Activated T-cell treated with anti-CD3 and anti-CD28 coated beads for 24 hours (primary cell): Measurements from ENCODE around the gene SSU72.

Source experiments
- DNase-seq: peaks from one replicate; pipeline ENCODE4 v3.0.0-alpha.2; 2020; ENCODE audit warnings: low read depth

SSU72 gene

DNA sequence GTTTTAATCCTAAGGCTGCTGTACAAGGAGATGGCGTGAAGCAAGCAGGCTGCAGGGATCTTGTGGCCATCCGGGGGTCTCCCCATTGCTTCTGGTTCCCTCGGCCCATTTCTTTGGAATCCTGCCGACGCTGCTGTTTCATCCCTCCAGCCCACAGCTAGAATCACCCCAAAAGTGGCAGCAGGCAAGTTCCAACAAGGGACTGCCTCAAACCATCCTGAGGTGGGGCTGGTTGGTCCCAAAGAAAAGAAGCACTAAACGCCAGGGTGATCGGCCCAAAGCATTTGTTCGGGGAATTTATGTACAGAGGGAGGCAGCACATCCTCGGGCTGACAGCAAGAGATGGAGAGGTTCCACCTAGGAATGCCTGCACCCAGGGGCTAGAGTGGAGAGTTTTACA, 36.1 kb upstream of the SSU72 start:
- DNase-seq = no peak

DNA sequence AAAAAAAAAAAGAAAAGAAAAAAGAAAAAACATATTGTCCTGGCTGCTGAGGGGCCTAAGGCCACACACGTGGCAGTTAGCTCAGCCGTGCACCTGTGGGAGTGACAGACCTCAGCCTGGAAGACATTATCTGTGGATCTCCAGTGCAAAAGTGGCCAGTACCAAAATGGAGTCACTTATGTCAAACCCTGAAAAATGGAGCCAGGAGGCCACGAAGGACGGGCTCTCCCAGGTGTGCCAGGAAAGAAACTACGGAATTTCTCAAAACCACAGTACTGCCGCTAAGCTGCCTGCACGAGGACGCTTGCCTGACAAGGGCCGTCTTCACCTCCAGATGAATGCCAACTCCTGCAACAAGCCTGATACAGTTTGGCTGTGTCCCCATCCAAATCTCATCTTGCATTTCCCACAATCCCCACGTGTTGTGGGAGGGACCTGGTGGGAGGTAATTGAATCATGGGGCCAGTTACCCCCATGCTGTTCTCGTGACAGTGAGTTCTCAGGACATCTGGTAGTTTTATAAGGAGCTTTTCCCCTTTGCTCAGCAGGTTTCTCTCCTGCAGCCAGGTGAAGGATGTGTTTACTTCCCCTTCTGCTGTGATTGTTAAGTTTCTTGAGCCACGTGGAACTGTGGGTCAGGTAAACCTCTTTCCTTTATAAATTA, 35.3 kb upstream of the SSU72 start:
- DNase-seq = no peak

DNA sequence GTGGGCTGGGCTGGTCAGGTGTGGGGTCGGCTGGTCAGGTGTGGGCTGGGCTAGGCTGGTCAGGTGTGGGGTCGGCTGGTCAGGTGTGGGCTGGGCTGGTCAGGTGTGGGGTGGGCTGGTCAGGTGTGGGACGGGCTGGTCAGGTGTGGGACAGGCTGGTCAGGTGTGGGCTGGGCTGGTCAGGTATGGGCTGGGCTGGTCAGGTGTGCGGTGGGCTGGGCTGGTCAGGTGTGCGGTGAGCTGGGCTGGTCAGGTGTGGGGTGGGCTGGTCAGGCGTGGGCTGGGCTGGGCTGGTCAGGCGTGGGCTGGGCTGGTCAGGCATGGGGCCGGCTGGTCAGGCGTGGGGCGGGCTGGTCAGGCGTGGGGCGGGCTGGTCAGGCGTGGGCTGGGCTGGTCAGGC, 31.6 kb upstream of the SSU72 start:
- no peak for DNase-seq

DNA sequence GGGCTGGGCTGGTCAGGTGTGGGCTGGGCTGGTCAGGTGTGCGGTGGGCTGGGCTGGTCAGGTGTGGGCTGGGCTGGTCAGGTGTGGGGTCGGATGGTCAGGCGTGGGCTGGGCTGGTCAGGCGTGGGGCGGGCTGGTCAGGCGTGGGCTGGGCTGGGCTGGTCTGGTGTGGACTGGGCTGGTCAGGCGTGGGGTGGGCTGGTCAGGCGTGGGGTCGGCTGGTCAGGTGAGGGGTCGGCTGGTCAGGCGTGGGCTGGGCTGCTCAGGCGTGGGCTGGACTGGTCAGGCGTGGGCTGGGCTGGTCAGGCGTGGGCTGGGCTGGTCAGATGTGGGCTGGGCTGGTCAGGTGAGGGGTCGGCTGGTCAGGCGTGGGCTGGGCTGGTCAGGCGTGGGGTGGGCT, 31.1 kb upstream of the SSU72 start:
- DNase-seq = no peak

DNA sequence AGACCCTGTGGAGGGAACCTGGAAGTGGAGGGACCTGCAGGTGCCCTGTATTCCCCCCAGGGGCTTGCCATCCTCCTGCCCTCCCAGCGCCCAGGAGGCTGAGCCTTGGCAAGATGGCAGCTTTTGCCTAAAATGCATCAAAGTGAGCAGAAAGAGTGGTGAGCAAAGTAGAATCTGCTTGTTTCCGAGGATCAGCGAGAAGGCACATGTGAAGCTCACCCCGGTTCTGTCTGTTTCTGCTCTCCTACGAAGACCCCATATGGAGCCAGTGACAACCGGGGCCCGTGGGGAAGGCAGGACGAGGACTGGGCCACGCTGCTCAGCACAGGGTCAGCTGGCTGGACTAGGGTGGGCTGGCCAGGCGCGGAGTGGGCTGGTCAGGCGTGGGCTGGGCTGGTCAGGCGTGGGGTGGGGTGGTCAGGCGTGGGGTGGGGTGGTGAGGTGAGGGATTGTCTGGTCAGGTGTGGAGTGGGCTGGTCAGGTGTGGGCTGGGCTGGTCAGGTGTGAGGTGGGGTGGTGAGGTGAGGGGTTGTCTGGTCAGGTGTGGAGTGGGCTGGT, 30.4 kb upstream of the SSU72 start:
- DNase-seq = no peak

DNA sequence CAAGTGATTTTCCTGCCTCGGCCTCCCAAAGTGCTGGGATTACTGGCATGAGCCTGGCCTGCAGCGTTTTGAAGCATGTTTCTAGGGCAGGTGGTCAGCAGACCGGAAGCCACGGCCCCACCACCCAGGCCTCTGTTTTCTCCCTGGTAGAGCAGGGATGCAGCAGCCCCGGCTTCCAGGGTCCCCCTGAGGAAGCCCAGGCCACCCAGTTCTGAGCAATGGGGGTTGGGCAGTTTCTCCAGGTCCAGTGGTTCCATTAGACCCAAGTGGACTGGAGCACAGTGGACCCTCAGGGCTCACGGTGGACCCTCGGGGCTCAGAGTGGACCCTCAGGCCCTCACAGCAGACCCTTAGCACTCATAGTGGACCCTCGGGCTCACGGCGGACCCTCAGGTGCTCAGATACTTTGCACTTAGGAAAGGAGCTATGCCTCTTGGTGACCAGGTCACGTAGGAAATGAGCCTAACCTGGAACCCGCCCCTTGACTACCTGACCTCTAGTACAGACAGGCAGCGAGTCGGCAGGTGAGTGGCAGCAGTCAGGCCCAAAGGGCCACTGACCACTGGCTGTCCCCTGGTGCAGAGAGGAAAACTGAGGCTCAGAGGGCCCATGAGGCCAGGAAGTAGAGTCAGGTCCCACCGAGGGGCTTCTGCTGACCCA, 29.8 kb upstream of the SSU72 start:
- no peak for DNase-seq

DNA sequence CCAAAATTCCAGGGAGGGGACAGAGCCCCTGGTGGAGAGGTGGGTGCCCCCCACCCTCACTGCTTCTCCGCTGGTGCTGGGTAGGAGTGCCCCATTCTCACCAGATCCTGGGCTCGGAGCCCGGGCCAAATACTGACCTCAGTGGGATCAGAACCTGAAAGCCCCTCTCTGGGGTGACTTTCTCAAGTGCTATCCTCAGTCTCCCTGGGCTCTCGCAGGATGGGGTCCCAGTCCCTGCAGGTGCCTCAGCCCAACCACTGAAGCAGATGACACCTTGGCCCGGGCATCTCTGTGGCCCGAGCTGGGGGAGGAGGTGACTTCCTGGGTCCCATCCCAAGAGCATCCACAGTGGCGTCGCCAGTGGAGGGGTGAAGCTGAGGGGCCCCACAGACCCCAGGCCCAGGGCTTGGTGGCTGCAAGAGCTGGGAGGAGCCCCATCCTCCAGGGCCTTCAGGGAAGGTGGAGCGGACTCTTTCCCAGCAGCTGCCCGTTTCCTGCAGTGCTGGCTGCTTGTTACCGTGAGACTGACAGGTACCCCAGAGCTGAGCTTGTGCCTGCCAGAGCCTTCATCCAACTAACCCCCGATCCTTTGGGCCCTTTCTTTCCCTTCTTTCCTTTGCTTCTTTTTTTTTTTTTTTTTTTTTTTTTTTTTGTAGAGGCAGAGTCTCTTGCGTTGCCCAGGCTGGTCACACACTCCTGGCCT, 29.2 kb upstream of the SSU72 start:
- DNase-seq = no peak

DNA sequence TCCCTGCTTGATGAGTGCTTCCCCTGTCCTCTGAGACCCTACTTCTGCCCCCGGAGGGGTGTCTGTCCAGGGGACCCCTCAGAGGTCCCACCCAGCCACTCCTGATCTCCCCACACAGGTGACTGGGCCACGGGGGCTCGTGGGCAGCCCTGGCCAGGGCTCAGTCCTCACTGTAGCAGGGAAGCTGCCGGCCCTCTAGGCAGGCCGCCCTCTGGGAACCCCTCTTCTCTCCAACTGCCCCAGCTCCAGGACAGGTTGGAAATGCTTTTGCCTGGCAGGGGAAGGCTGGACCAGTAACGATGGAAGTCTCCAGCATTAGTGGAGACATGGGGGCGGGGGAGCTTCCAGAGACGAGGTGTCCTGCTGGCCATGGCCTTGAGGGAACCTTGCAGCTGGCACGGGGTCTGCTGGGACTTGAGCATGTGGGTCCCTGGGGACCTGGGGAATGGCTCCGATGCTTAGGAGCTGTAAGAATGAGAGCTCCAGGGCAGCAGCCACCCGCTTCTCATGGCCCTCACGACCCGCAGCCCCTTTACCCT, 28.4 kb upstream of the SSU72 start:
- no peak for DNase-seq

DNA sequence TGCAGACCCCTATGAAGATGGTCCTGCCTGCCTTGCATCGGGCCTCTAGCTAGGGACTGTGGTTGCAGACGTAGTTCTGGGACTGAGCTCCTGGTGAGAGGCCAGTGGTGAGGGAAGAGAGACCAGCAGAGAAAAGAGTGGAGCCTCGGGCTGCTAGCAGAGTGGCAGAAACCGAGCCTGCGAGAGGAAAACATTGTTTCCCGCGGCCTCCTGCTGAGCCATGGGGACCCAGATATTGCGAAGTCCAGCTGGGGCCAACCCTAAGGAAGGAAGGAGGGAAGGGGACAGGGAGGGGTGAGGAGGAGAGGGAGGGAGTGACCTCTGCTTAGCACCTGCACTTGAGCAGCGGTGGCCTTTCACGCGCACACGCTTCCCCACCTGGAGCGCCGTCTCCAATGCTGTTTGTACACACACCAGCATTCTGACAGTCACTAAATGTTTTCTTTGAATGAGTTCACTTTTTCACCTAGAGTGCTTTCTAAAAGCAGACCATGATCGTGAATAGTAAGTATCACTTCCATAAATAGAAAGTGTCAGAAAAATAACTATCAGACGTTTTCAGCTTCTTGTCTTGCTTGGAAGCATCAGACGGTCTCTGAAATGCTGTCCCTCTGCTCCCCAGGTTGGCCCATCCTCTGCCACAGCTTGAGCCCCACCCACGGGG, 27.8 kb upstream of the SSU72 start:
- no peak for DNase-seq

DNA sequence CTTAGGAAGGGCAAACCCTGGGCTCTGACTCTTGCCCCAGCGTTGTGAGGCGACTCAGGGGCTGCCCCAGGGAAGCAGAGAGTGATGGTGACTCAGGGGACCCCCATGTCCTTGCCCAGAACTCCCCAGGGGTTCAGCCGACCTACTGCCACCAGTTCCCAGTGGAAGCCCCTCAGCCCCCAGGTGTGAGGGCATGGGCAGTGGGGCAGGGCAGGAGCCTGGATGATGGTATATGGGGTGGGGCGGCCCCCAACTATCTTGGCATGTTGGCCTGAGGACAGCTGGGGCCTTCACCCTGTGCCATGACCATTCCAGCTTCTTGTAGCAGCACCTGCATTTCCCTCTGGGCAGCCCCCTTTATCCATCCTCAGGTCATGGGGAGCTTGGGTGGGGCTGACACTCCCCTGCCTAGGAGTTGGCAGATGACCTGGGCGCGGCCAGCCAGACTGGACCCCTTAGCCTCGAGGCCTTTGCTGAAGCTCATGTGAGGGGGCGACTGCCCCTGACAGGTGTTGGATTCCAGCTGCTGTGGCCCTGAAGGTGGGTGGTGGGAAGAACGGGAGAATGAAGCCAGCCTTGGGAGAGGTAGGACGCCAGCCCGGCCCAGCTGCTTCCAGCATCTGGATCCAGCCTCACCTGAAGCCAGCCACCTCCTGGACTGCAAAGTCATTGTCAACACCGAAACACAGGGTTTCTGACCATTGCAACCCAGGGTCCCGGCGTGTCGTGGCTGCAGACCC, 27.1 kb upstream of the SSU72 start:
- no peak for DNase-seq

DNA sequence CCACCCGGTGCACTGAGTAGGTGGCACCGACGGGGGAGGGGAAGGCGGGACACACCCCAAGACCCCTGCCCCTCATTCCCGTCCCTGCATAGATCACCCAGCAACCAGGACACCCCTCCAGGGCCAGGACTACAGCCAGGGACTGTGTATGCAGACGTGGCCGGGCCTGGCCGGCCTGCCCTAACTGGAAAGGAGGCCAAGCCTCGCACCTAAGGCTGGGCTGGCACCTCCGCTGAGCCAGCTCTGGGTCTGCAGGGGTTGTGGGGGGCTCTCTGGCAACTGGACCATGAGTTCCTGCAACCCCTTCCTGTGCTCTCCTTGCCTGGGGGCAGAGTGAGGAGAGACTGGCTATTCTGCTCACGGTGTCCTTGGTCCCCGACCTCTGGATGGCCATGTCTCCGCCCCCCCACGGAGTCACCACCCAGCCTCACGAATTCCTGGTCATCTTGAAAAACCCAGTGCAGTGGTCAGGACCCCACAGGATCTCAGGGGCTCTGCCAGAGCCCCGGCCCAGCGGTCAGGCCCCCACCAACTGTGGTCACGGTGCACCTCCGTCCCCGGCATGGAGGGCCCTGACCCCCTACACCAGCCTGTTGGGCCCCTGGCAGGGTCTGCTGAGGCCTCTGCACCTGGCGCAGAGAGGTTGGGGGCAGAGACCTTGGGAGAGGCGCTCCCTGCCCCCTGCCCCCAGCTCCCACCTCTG, 26.3 kb upstream of the SSU72 start:
- no peak for DNase-seq

DNA sequence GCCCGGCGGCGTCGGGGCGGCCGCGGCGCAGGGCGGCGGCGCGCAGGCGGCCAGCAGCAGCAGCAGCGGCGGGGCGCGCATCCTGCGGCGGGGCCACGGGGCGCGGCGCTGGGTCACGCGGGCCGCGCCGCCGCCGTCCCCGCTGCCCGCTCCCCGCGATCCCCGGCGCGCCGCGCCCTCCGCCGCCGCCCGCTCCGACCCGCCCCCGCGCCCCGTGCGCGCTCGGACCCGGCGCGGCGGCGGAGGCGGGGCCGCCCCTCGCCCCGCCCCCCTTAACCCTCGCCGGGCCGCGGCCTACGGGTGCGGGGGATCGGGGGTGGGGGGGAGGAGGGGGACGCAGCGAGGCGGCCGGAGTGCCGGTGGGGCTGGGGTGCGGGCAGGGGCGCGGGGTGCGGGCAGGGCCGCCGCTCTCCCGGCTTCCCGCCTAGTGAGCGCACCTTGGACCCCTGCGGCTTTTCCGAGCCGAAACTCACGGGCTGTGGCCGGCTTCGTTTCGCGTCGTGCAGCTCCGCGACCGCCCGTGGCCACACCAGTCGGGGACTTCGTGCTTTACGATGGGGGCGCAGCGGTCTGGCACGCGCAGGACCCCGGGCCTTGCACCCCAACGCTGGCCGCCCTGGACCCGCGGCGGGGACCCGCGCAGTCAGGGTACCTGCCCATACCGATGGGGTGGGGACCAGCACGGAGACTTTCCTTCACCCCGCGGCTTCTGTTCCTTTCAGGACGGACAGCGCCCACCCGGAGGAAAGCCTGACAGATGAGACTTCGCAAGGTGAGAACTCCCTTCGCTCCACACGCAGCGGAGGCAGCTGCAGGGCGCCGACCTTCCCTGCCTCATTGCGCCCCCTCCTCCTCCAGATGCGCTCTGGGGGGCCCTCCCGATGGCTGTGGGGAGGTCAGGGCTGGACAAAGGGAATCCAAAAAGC, 25.5 kb upstream of the SSU72 start, which contains the start of gene FNDC10:
Gene FNDC10 (minus strand): TSS at position 201 of the 926 bp plus-strand sequence. CDS start 120 bp downstream, at position 81.
- DNase-seq = no peak

DNA sequence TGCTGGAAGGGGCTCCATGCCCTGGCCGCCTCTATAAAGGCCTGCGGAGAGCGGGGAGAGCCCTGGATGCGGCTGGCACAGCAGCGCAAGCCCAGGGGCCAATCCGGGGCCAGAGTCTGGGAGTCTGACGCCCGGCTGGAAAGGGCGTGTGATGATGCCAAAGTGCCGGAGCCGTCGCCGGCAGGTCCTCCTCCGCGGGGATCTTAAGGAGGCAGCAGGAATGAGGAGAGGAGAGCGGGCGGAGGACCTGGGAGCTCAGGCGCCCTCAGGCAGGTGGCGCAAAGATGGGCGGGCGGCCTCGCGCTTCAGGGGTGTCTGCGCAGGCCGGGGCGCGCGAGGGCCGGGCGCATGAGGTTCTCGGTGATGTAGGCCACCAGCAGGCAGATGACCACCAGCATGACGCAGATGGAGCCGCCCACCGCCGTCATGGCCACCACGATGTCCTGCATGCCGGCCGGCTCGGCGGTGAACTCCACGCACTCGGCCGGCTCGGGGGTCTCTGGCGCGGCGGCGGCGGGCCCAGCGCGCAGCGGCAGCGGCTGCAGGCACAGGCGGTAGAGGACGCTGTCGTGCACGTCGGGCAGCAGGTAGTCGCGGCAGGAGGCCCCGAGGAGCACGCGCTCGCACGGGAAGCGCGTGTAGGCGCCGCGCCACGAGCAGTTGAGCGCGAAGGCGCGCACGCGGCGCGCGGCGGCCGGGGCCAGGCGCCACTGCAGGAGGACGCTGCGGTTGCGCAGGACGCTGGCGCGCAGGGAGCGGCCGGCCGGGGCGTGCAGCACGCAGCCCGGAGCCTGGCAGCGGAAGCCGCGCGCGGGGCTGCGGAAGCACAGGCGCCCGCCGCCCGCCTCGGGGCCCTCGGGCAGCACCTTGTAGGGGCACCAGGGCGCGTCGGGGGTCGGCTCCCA, 24.6 kb upstream of the SSU72 start:
- DNase-seq = no peak

DNA sequence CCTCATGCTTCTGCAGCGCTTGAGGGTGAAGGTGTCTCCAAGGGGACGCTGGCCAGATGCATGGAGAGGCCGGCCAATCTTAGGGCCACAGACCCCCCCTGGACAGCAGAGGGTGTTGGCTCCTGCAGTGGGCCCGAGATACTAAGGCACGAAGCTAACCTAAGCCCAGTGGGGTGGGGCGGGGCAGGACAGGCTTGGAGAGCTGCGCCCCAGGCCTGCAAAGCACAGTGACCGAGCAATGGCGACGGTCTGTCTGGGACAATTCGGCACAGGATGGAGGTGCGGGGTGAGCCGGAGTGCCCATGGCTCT, 24.0 kb upstream of the SSU72 start:
- no peak for DNase-seq

DNA sequence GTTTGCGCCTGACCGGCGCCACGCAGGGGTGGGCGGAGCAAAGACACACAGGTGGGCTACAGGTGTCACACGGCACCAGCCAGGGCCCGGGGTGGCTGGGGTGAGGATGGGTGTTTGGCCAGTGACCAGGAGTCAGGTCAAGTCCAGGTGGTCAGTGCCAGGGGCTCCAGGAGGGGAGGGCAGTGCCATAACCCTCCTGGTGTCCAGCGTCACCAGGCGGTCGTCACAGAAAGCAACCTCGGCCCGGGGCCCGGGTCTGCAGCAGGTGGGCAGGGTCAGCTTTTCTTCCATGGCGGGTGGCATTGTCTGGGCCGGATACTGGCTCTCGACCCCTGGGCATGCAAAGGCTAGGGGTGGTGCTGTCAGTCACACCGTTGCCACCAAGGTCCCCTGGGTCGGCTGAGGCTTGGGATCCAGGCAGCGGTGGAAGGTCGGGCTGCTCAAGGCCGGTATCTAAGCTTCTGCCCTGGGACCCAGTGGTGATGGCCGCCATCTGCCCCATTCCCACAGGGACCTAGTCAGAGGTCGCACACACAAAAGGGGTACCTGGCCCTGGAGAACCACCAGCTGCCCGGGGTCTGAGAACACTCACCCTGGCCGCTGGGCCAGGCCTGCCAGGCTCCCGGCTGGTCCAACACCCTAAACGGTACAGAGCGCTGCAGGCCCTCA, 23.5 kb upstream of the SSU72 start:
- DNase-seq = no peak

DNA sequence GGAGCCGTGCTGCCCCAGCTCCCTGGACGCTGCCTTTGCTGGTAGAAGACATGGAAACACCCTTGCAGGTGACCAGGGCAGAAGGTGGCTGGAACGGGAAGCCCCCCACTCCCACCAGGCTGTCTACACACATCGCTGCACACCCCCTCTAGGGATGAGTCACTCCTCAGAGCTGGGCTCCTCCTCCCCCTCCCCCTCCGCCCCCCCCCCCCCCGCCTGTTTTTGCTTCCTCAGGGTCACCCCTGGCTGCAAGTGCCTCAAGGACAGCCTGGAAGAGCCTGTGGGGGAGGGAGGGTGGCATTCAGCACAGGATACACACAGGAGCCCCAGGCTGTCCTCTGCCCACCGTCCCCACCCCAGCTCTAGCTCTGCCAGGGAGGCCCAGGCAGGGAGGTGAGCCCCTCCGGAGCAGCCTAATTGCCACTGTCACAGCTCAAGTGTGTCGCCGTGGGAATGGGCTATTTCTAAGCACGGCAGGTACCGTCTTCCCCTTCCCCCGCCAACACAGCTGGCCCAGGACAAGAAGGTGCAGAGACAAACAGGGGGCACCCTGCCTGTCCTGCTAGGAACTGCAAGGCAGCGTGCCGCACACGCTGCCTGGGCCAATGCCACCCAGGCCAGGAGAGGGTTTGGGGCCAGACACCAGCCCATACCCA, 22.7 kb upstream of the SSU72 start:
- no peak for DNase-seq

DNA sequence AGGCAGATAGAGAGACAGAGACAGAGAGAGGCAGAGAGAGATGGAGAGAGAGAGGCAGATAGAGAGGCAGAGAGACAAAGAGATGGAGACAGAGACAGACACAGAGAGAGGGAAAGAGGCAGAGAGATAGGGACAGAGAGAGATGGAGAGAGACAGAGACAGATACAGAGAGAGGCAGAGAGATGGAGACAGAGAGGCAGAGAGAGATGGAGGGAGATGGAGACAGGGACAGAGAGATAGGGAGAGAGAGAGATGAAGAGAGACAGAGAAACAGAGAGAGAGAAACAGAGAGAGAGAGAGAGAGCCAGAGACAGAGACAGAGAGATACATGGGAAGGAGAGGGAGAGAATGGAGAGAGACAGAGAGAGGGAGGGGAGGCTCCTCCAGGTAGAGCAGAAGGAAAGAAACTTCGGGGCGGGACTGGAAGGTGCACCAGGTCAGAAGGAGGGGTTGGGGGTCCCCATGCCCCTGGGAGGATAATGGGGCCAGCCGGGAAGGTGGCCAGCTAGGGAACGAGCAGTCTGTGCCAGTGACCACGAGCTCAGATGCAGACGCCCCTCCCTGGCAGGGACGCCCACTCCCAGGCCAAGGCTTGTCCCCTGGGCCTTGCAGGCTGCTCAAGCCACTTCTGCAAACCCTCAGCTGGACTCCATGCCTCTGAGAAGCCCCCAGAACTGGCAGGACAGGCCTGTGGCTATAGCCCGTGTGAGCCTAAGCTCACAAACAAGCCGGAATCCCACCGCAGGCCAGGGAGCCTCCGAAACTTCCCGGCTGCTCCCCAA, 22.0 kb upstream of the SSU72 start:
- no peak for DNase-seq
